GM23338 (cell line): Measurements from ENCODE around the gene KRT6A. TPM values are rescaled to one million over a fixed set of nuclear protein-coding genes. Genes with fewer than 3 reads are reported as not detected.

Experiments used
- ATAC-seq: fragments of 200-7000 bp; cut with Tn5 transposase; 3 replicates; pipeline ENCODE4 v1.9.1; 2020
- DNase-seq: peaks from one replicate; pipeline ENCODE4 v3.0.0-alpha.2; 2015; ENCODE audit warnings: low spot score
- H2AFZ ChIP-seq: fragments of 200-600 bp; sonication (generic); 2 replicates; pipeline ENCODE4 v1.8.0; 2016; ENCODE audit warnings: antibody characterized with exemption, mild to moderate bottlenecking, moderate library complexity
- H3F3A ChIP-seq: fragments of 200-600 bp; sonication (generic); replicated peaks from 2 replicates; pipeline ENCODE4 v1.8.0; 2017; ENCODE audit warnings: antibody characterized with exemption, mixed run types, low read depth
- H3K27ac ChIP-seq: fragments of 200-600 bp; sonication (generic); 2 replicates; pipeline ENCODE4 v1.6.1; 2016; ENCODE audit warnings: low read depth
- H3K27me3 ChIP-seq: fragments of 200-600 bp; sonication (generic); 2 replicates; pipeline ENCODE4 v1.8.0; 2016; ENCODE audit warnings: mild to moderate bottlenecking, mixed run types, moderate library complexity; ENCODE audit not compliant: insufficient read depth
- H3K36me3 ChIP-seq: fragments of 200-600 bp; sonication (generic); 2 replicates; pipeline ENCODE4 v1.8.0; 2016; ENCODE audit warnings: mild to moderate bottlenecking; ENCODE audit not compliant: insufficient read depth
- H3K4me1 ChIP-seq: fragments of 200-600 bp; sonication (generic); 2 replicates; pipeline ENCODE4 v1.8.0; 2016; ENCODE audit warnings: mild to moderate bottlenecking, moderate library complexity; ENCODE audit not compliant: insufficient read depth
- H3K4me2 ChIP-seq: fragments of 200-600 bp; sonication (generic); 2 replicates; pipeline ENCODE4 v1.7.1; 2017; ENCODE audit warnings: mixed run types
- H3K4me3 ChIP-seq: fragments of 200-600 bp; sonication (generic); 2 replicates; pipeline ENCODE4 v1.6.1; 2016; ENCODE audit warnings: mixed run types
- H3K79me2 ChIP-seq: fragments of 200-600 bp; sonication (generic); replicated peaks from 2 replicates; pipeline ENCODE4 v1.8.0; 2017; ENCODE audit warnings: mild to moderate bottlenecking; ENCODE audit not compliant: insufficient read depth
- H3K9me2 ChIP-seq: fragments of 200-600 bp; sonication (generic); 2 replicates; pipeline ENCODE4 v1.8.0; 2017; ENCODE audit not compliant: insufficient read depth
- H4K20me1 ChIP-seq: fragments of 200-600 bp; sonication (generic); replicated peaks from 2 replicates; pipeline ENCODE4 v1.8.0; 2017; ENCODE audit warnings: mild to moderate bottlenecking; ENCODE audit not compliant: insufficient read depth
- H3K27ac Mint-ChIP-seq: 2 replicates; pipeline ENCODE4 v1.8.0; 2020; ENCODE audit warnings: inconsistent platforms, mild to moderate bottlenecking, moderate library complexity, mixed read lengths
- H3K27me3 Mint-ChIP-seq: 3 replicates; pipeline ENCODE4 v1.8.0; 2022; ENCODE audit warnings: low read depth, mild to moderate bottlenecking, moderate library complexity, mixed read lengths, inconsistent platforms; ENCODE audit not compliant: insufficient read depth, poor library complexity
- H3K36me3 Mint-ChIP-seq: 3 replicates; pipeline ENCODE4 v1.8.0; 2021; ENCODE audit warnings: low read depth, mild to moderate bottlenecking, inconsistent platforms, moderate library complexity, mixed read lengths
- H3K4me1 Mint-ChIP-seq: 3 replicates; pipeline ENCODE4 v1.8.0; 2020; ENCODE audit warnings: mild to moderate bottlenecking, inconsistent platforms, mixed read lengths
- H3K4me3 Mint-ChIP-seq: 3 replicates; pipeline ENCODE4 v1.8.0; 2021; ENCODE audit warnings: moderate library complexity, mild to moderate bottlenecking, inconsistent platforms, mixed read lengths
- H3K9me3 Mint-ChIP-seq: 3 replicates; pipeline ENCODE4 v1.8.0; 2020; ENCODE audit warnings: moderate library complexity, mild to moderate bottlenecking, inconsistent platforms, mixed read lengths
- CREB1 ChIP-seq: fragments of 250-450 bp; sonication (Bioruptor Pico); IDR thresholded peaks from 2 replicates; pipeline ENCODE4 v1.5.0; 2020; ENCODE audit warnings: low read depth, mild to moderate bottlenecking, moderate library complexity
- EZH2 ChIP-seq: fragments of 200-600 bp; sonication (generic); IDR thresholded peaks from one replicate; pipeline ENCODE4 v1.8.0; 2017; ENCODE audit warnings: antibody characterized with exemption, mild to moderate bottlenecking, low read depth; ENCODE audit not compliant: unreplicated experiment
- EZH2phosphoT487 ChIP-seq: fragments of 200-600 bp; sonication (generic); IDR thresholded peaks from one replicate; pipeline ENCODE4 v1.8.1; 2018; ENCODE audit warnings: antibody characterized with exemption; ENCODE audit not compliant: unreplicated experiment
- JUNB ChIP-seq: IDR thresholded peaks from one replicate; pipeline ENCODE4 v1.6.1; 2016; ENCODE audit warnings: antibody characterized with exemption; ENCODE audit not compliant: unreplicated experiment
- NANOG ChIP-seq: IDR thresholded peaks from 2 replicates; pipeline ENCODE4 v1.6.1; 2016; ENCODE audit warnings: antibody characterized with exemption, borderline replicate concordance
- POLR2AphosphoS5 ChIP-seq: IDR thresholded peaks from 2 replicates; pipeline ENCODE4 v1.6.1; 2016; ENCODE audit warnings: antibody characterized with exemption, low read depth
- STAT1 ChIP-seq: IDR thresholded peaks from one replicate; pipeline ENCODE4 v1.6.1; 2016; ENCODE audit warnings: antibody characterized with exemption; ENCODE audit not compliant: unreplicated experiment
- ZNF114 ChIP-seq: fragments of 250-450 bp; sonication (Bioruptor Pico); IDR thresholded peaks from 2 replicates; pipeline ENCODE4 v1.5.0; 2020; ENCODE audit warnings: mild to moderate bottlenecking, moderate library complexity
- ZNF331 ChIP-seq: fragments of 250-450 bp; sonication (Bioruptor Pico); IDR thresholded peaks from 2 replicates; pipeline ENCODE4 v1.5.0; 2020; ENCODE audit warnings: low read depth, mild to moderate bottlenecking, moderate library complexity
- polyA plus RNA-seq: library from polyadenylated mRNA; unstranded; fragments of >200 nt; fragmentation: Nextera tagmentation; extraction: Ambion mirVana; gene quantifications from 2 replicates; pipeline ENCODE4 v1.2.1, GENCODE V29; 2016
- total RNA-seq: library from RNA; depleted of rRNA; stranded (reverse); fragments of >200 nt; shearing (Covaris generic); gene quantifications from 2 replicates; pipeline ENCODE4 v1.2.3, GENCODE V29; 2014
- TF ChIP-seq, protein P1 (sequence below): IDR thresholded peaks from one replicate; pipeline ENCODE4 v1.6.1; 2018; ENCODE audit warnings: antibody characterized with exemption; ENCODE audit not compliant: unreplicated experiment
- TF ChIP-seq, protein P2 (sequence below), 2 experiments: fragments of 200-600 bp in 1 of 2; sonication (generic) in 1 of 2; conservative IDR thresholded peaks; 2 replicates each; pipeline versions ENCODE4 v1.5.1 to v1.6.1; 2016 to 2017; ENCODE audit warnings: antibody characterized with exemption in 2 of 2, low read depth in 2 of 2, mild to moderate bottlenecking in 2 of 2, moderate library complexity in 1 of 2
- TF ChIP-seq, protein P3 (sequence below): IDR thresholded peaks from 2 replicates; pipeline ENCODE4 v1.6.1; 2016; ENCODE audit warnings: antibody characterized with exemption

KRT6A gene
- total and polyA plus RNA-seq, 2 experiments from 2014 or later = not detected

DNA sequence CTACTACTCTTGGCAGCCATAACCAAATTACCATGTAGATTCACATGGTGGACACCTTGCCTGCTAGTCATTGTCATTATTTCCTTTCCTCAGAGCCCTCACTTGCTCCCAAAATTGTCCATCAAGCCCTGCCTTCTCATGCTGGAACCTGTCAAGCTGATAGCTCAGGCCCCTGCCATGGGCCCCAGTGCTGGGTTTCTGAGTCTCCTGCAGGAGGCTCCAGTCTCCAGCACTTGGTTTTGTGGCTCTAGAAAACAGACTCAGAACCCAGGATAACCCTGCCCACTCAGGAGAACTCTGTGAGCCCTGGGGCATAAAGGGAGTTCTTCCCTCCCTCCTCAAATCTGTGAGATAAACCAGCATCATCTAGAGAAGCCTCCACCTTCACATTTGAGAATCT is 49.1 kb upstream of the KRT6A start:
- Histone ChIP-seq H3K4me2 (no peak overlapping the region), H3K4me3 (no peak overlapping the region), H3F3A (no peaks in the 10 kb centered on the region), H3K9me2 (no peaks in the 10 kb centered on the region), H2AFZ (no peak overlapping the region), H3K27ac (no peak overlapping the region), H4K20me1 (no peaks in the 10 kb centered on the region), H3K36me3 (no peaks in the 10 kb centered on the region), H3K4me1 (no peaks in the 10 kb centered on the region), H3K79me2 (no peaks in the 10 kb centered on the region), H3K27me3 (no peaks in the 10 kb centered on the region)
- ATAC-seq = no peak
- no peak for DNase-seq
- no peaks in the 10 kb centered on the region for H3K36me3 Mint-ChIP-seq
- no peak overlapping the region for H3K4me3 Mint-ChIP-seq
- H3K9me3 Mint-ChIP-seq = no peaks in the 10 kb centered on the region
- H3K27me3 Mint-ChIP-seq = peaks cover 14% of the 10 kb centered on the region
- H3K27ac Mint-ChIP-seq = no peak overlapping the region
- TF ChIP-seq, protein P1, sequence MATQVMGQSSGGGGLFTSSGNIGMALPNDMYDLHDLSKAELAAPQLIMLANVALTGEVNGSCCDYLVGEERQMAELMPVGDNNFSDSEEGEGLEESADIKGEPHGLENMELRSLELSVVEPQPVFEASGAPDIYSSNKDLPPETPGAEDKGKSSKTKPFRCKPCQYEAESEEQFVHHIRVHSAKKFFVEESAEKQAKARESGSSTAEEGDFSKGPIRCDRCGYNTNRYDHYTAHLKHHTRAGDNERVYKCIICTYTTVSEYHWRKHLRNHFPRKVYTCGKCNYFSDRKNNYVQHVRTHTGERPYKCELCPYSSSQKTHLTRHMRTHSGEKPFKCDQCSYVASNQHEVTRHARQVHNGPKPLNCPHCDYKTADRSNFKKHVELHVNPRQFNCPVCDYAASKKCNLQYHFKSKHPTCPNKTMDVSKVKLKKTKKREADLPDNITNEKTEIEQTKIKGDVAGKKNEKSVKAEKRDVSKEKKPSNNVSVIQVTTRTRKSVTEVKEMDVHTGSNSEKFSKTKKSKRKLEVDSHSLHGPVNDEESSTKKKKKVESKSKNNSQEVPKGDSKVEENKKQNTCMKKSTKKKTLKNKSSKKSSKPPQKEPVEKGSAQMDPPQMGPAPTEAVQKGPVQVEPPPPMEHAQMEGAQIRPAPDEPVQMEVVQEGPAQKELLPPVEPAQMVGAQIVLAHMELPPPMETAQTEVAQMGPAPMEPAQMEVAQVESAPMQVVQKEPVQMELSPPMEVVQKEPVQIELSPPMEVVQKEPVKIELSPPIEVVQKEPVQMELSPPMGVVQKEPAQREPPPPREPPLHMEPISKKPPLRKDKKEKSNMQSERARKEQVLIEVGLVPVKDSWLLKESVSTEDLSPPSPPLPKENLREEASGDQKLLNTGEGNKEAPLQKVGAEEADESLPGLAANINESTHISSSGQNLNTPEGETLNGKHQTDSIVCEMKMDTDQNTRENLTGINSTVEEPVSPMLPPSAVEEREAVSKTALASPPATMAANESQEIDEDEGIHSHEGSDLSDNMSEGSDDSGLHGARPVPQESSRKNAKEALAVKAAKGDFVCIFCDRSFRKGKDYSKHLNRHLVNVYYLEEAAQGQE = no peak
- no peak for TF ChIP-seq ZNF331 (CRISPR knock-in tag)
- TF ChIP-seq EZH2 = no peak
- no peak for TF ChIP-seq NANOG
- TF ChIP-seq STAT1 = no peak
- no peak for TF ChIP-seq CREB1
- no peaks in the 10 kb centered on the region for H3K4me1 Mint-ChIP-seq

DNA sequence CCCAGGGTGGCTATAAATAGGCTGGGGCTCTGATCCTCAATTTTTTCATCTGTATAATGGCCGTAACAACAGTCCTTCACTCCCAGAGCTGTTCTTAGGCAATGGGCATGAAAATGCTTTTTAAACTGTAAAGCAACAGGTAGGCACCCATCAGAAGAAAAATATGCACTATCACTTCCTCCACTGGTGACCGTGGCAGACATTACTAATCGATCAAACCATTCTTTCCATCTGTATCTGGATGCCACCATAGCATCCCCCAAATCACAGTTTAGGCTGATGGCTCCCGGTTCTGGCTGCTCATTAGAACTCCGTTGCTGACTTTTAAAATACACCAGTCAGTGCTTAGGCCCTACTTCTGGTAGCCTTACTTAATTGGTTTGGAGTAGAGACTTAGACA is 48.7 kb upstream of the KRT6A start:
- H3K27me3 ChIP-seq = no peaks in the 10 kb centered on the region
- no peaks in the 10 kb centered on the region for H4K20me1 ChIP-seq
- DNase-seq (no peak), ATAC-seq (no peak)
- no peaks in the 10 kb centered on the region for H3K4me1 ChIP-seq
- H3K9me3 Mint-ChIP-seq = no peaks in the 10 kb centered on the region
- H3K9me2 ChIP-seq = no peaks in the 10 kb centered on the region
- no peak overlapping the region for H3K4me3 Mint-ChIP-seq
- H3K27ac Mint-ChIP-seq = no peak overlapping the region
- H3K36me3 ChIP-seq = no peaks in the 10 kb centered on the region
- no peaks in the 10 kb centered on the region for H3F3A ChIP-seq
- no peak overlapping the region for H3K27ac ChIP-seq
- H3K4me1 Mint-ChIP-seq = no peaks in the 10 kb centered on the region
- H3K79me2 ChIP-seq = no peaks in the 10 kb centered on the region
- H3K27me3 Mint-ChIP-seq = peaks cover 17% of the 10 kb centered on the region
- H2AFZ ChIP-seq = no peak overlapping the region
- H3K4me2 ChIP-seq = no peak overlapping the region
- no peak overlapping the region for H3K4me3 ChIP-seq
- no peaks in the 10 kb centered on the region for H3K36me3 Mint-ChIP-seq
- TF ChIP-seq EZH2 (no peak), EZH2phosphoT487 (no peak), STAT1 (no peak), CREB1 (no peak), ZNF331 (CRISPR knock-in tag) (no peak), JUNB (no peak), POLR2AphosphoS5 (no peak), NANOG (no peak), ZNF114 (CRISPR knock-in tag) (no peak)
- TF ChIP-seq, protein P2, sequence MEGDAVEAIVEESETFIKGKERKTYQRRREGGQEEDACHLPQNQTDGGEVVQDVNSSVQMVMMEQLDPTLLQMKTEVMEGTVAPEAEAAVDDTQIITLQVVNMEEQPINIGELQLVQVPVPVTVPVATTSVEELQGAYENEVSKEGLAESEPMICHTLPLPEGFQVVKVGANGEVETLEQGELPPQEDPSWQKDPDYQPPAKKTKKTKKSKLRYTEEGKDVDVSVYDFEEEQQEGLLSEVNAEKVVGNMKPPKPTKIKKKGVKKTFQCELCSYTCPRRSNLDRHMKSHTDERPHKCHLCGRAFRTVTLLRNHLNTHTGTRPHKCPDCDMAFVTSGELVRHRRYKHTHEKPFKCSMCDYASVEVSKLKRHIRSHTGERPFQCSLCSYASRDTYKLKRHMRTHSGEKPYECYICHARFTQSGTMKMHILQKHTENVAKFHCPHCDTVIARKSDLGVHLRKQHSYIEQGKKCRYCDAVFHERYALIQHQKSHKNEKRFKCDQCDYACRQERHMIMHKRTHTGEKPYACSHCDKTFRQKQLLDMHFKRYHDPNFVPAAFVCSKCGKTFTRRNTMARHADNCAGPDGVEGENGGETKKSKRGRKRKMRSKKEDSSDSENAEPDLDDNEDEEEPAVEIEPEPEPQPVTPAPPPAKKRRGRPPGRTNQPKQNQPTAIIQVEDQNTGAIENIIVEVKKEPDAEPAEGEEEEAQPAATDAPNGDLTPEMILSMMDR (conservative IDR thresholded peaks at IDR 0.05; ENCODE audit: low read depth in 2 of 2) = no peak
- TF ChIP-seq, protein P1 = no peak
- TF ChIP-seq, protein P3, sequence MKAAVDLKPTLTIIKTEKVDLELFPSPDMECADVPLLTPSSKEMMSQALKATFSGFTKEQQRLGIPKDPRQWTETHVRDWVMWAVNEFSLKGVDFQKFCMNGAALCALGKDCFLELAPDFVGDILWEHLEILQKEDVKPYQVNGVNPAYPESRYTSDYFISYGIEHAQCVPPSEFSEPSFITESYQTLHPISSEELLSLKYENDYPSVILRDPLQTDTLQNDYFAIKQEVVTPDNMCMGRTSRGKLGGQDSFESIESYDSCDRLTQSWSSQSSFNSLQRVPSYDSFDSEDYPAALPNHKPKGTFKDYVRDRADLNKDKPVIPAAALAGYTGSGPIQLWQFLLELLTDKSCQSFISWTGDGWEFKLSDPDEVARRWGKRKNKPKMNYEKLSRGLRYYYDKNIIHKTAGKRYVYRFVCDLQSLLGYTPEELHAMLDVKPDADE = no peak
